Ovary (tissue), 9 donors: ENCODE measurements around the gene NLRC5. TPM values are rescaled to one million over a fixed set of nuclear protein-coding genes. Genes with fewer than 3 reads are reported as not detected.

Experiments used
- DNase-seq, 5 donors: peaks; one replicate each; pipeline ENCODE4 v3.0.0-alpha.2; 2019 to 2020
- H3K27ac ChIP-seq, 2 donors: fragments of 200-600 bp; one replicate each; pipeline versions ENCODE4 v1.5.1 to v1.8.0; 2019 to 2022
- H3K27me3 ChIP-seq: fragments of 200-600 bp; one replicate; pipeline ENCODE4 v1.8.0; 2022
- H3K36me3 ChIP-seq: fragments of 200-600 bp; sonication (generic); one replicate; pipeline ENCODE4 v1.5.1; 2019
- H3K4me1 ChIP-seq: one replicate; pipeline ENCODE4 v1.8.1; 2013; ENCODE audit warnings: mild to moderate bottlenecking, moderate library complexity; ENCODE audit not compliant: insufficient read depth
- H3K4me3 ChIP-seq: fragments of 200-600 bp; sonication (generic); one replicate; pipeline ENCODE4 v1.5.1; 2017
- H3K9me3 ChIP-seq, 2 donors: fragments of 200-600 bp in 1 of 2; sonication (generic) in 1 of 2; one replicate each; pipeline versions ENCODE4 v1.5.1 to v1.8.1; 2013 to 2019; ENCODE audit warnings: mild to moderate bottlenecking in 1 of 2, moderate library complexity in 1 of 2
- EP300 ChIP-seq: sonication (generic); formaldehyde crosslinking; IDR thresholded peaks from one replicate; pipeline ENCODE4 v1.6.1; 2017; ENCODE audit warnings: antibody characterized with exemption
- POLR2A ChIP-seq: fragments of 450-650 bp; IDR thresholded peaks from one replicate; pipeline ENCODE4 v1.6.1; 2017; ENCODE audit warnings: antibody characterized with exemption, mild to moderate bottlenecking, moderate library complexity
- WGBS, 3 donors: extraction: QIAGEN DNeasy Blood & Tissue Kit in 1 of 3; methylation state at CpG; one replicate each; pipeline versions ENCODE4 v1.1.5 to v1.1.7; 2013 to 2017; 5-methylcytosine and 5-hydroxymethylcytosine counted together
- intact Hi-C, 4 donors: fragments of 100-400 bp; cut with DNase I; formaldehyde crosslinking; loops; one replicate each; pipeline versions ENCODE4 v1.11.0 to v1.15.1; 2022 to 2023
- polyA plus RNA-seq, 2 donors: library from polyadenylated mRNA; stranded (reverse); fragments of 200-250 nt in 1 of 2; fragments of 350-450 nt in 1 of 2; fragmentation: Illumina TruSeq in 1 of 2; extraction: RNeasy Lipid Tissue Mini Kit (QIAGEN cat#74804) in 1 of 2; gene quantifications; one replicate each; pipeline ENCODE4 v1.2.3, GENCODE V29; 2013 to 2014
- total RNA-seq, 7 donors: library from RNA; depleted of rRNA in 2 of 7; stranded (reverse); fragments of >200 nt in 2 of 7; fragmentation: NEBNext Ultra II Directional in 3 of 7; extraction: Animal tissue kit (Norgen Biotek cat#: 25700) in 3 of 7; gene quantifications; one replicate each; pipeline versions ENCODE4 v1.1.0 to v1.2.4, GENCODE V29; 2016 to 2023
- TF ChIP-seq, protein P1 (sequence below), 3 donors: fragments of 450-650 bp in 2 of 3; fragments of 200-600 bp in 1 of 3; IDR thresholded peaks; one replicate each; pipeline versions ENCODE4 v1.5.1 to v1.8.0; 2016 to 2022; ENCODE audit warnings: antibody characterized with exemption in 3 of 3, mild to moderate bottlenecking in 1 of 3
- donor health status: DM: no; HTN: no; CAD: no; lungs with moderate emphysema.
- donor health status: DM: no; HTN: no; CAD: no.
- donor health status: Bipolar disorder and iron deficiency.
- donor health status: DM: yes; HTN: yes; CAD: no.
- donor health status: DM: no; HTN: no; CAD: no.
- donor health status: DM: yes; HTN: yes; CAD: no.

NLRC5 gene
- total and polyA plus RNA-seq, 9 donors: 6.0 to 29.9 (median 14.7) TPM

DNA sequence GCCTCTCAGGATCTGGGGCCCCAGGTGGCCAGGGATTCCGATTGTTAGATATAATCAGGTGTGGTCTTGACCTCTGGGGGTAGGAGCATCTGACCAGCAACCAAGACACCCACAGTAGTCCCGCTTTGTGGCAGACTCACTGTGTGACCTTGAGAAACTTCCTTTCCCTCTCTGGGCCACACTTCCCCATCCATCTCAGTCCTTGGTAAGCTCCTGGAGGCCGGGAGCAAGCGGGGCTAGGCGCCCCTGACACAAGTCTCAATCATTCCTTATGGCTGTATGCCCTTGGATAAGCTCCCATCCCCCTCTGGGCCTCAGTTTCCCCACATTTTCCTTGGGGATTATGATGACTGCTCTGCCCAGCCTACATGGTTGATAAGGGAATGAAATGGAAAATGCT is 124.3 kb downstream of the NLRC5 start:
- intact Hi-C loops: no loop called here
- WGBS, 3 donors: 84 to 88% (median 87%) methylated on average over 5 of the region's 5 CpGs

DNA sequence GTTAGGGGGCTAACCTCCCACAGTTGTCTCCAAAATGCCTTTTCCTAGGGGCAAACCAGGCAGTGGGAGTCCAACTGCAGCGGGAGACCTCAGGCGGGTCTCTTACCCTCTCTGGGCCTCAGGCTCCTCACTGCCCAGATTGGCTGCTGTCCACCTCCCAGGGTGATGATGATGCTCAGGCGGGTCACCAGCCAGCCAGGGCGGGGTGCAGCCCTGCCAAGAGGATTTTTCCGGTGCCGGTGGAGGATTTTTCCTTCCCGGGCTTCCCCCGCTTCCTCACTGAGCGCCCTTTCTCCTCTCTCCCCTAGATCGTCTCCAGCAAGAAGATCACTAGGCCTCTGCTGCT is 125.8 kb downstream of the NLRC5 start:
- no peak overlapping the region for H3K4me3 ChIP-seq
- H3K4me1 ChIP-seq: no peaks in the 10 kb centered on the region
- H3K36me3 ChIP-seq: no peaks in the 10 kb centered on the region
- TF ChIP-seq EP300: no peak
- TF ChIP-seq, protein P1, sequence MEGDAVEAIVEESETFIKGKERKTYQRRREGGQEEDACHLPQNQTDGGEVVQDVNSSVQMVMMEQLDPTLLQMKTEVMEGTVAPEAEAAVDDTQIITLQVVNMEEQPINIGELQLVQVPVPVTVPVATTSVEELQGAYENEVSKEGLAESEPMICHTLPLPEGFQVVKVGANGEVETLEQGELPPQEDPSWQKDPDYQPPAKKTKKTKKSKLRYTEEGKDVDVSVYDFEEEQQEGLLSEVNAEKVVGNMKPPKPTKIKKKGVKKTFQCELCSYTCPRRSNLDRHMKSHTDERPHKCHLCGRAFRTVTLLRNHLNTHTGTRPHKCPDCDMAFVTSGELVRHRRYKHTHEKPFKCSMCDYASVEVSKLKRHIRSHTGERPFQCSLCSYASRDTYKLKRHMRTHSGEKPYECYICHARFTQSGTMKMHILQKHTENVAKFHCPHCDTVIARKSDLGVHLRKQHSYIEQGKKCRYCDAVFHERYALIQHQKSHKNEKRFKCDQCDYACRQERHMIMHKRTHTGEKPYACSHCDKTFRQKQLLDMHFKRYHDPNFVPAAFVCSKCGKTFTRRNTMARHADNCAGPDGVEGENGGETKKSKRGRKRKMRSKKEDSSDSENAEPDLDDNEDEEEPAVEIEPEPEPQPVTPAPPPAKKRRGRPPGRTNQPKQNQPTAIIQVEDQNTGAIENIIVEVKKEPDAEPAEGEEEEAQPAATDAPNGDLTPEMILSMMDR (IDR thresholded peaks at IDR 0.05): no peak
- no peak for TF ChIP-seq POLR2A
- intact Hi-C loops: no loop called here
- H3K9me3 ChIP-seq: no peaks in the 10 kb centered on the region
- DNase-seq: no peak
- 61 to 64% (median 62%) methylated on average over 10 of the region's 10 CpGs for WGBS, 3 donors
- peak overlapping the region in 1 of 2 donors; percentile 25 for H3K27ac ChIP-seq
- H3K27me3 ChIP-seq: no peaks in the 10 kb centered on the region

More for the DNA sequence above, 124.3 kb downstream of the NLRC5 start:
- TF ChIP-seq EP300 (no peak), POLR2A (no peak)
- TF ChIP-seq, protein P1 (IDR thresholded peaks at IDR 0.05): no peak
- Histone ChIP-seq H3K36me3 (no peaks in the 10 kb centered on the region), H3K27me3 (no peaks in the 10 kb centered on the region), H3K27ac (no peak overlapping the region), H3K9me3 (no peaks in the 10 kb centered on the region), H3K4me1 (no peaks in the 10 kb centered on the region), H3K4me3 (no peak overlapping the region)
- no peak for DNase-seq

DNA sequence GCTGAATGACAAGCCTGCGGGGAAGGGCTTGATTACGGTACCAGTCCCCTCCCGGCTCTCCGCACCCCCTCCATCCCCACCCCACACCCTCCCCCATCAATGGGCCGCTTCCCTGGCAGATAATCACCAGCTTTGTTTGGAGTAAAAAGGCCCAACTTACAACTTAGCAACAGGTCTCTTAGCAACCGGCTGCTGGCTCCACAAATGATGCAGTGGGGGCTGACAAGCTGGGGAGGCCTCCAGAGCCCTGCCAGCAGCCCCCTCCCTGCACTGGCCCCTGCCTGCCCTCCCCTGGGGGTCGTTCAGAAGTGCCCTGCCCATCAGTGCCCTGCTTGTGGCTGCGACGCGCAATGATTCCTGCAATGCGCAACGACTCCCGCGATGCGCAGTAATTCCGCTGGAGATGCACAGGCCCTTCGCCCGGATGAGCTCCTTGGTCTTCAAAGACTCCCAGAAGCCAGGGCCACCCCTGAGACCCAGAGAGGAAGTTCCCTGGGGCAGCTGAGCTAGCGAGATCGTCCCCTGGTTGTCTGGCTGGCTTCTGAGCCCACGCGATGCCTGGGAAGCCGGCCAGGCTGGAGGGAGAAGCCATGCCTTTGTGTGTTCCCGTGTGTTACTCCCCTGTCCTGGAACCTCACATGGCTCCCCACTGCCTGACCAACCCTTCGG is 126.3 kb downstream of the NLRC5 start:
- H3K36me3 ChIP-seq: no peaks in the 10 kb centered on the region
- H3K9me3 ChIP-seq: no peaks in the 10 kb centered on the region
- TF ChIP-seq EP300 (no peak), POLR2A (no peak)
- TF ChIP-seq, protein P1 (IDR thresholded peaks at IDR 0.05): no peak
- DNase-seq: peak; percentile 49 to 80 (median 63)
- 12 to 48% (median 43%) methylated on average over 24 to 25 of the region's 25 CpGs for WGBS, 3 donors
- peak overlapping the region in 1 of 2 donors; percentile 25 for H3K27ac ChIP-seq
- no peaks in the 10 kb centered on the region for H3K4me1 ChIP-seq
- intact Hi-C loops: no loop called here
- no peaks in the 10 kb centered on the region for H3K27me3 ChIP-seq
- no peak overlapping the region for H3K4me3 ChIP-seq

DNA sequence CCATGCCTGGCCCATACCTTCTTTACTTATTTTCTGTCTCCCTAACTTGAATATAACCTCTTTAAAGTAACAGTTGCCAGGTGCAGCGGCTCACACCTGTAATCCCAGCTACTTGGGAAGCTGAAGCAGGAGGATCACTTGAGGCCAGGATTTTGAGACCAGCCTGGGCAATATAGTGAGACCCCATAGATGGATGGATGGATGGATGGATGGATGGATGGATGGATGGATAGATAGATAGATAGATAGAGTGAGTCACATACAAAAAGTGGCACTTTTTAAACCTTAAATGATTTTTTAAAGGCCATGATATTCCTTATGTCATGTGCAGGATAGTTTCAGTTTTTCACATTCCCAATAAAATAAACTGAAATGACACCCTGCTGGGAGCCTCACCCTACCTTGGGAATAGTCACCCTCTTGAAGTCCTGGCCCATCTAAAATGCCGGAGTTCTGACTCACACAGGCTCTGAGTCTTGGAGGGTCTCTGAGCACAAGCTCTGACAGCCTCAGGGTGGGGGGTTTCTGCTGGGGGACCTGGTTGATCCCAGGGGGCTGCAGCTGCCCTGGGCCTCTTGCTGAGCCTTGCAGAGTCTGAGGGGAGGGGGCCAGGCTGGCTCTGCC is 129.2 kb downstream of the NLRC5 start:
- Histone ChIP-seq H3K4me1 (no peaks in the 10 kb centered on the region), H3K9me3 (no peaks in the 10 kb centered on the region), H3K36me3 (no peaks in the 10 kb centered on the region), H3K4me3 (no peak overlapping the region), H3K27ac (no peak overlapping the region), H3K27me3 (no peaks in the 10 kb centered on the region)
- no peak for TF ChIP-seq EP300
- TF ChIP-seq, protein P1 (IDR thresholded peaks at IDR 0.05): no peak
- TF ChIP-seq POLR2A: no peak
- no peak for DNase-seq
- intact Hi-C loops: no loop called here
- 96 to 100% (median 98%) methylated on average over 2 of the region's 2 CpGs for WGBS, 3 donors
